Smooth muscle cell (in vitro differentiated cells): ENCODE results near the gene MEIS3. TPM values are rescaled to one million over a fixed set of nuclear protein-coding genes. Genes with fewer than 3 reads are reported as not detected.
"Not testable (repeated sequence)": the region's sequence is repeated elsewhere in the genome, so short reads cannot be mapped to it uniquely, and the experiment has no call there.

Source experiments
- DNase-seq: peaks from one replicate; lab custom pipeline; 2025; ENCODE audit not compliant: unreplicated experiment; lab: John Stamatoyannopoulos, UW
- H2AFZ ChIP-seq: fragments of 200-600 bp; sonication (generic); 2 replicates; pipeline ENCODE4 v1.6.0; 2016; ENCODE audit warnings: antibody characterized with exemption, low read depth, mild to moderate bottlenecking
- H3F3A ChIP-seq: fragments of 200-600 bp; sonication (generic); 2 replicates; pipeline ENCODE4 v1.6.0; 2017; ENCODE audit warnings: antibody characterized with exemption, low read depth
- H3K27ac ChIP-seq: fragments of 200-600 bp; sonication (generic); 2 replicates; pipeline ENCODE4 v1.5.1; 2016; ENCODE audit warnings: low read depth, mild to moderate bottlenecking
- H3K27me3 ChIP-seq: fragments of 200-600 bp; sonication (generic); 2 replicates; pipeline ENCODE4 v1.6.1; 2016; ENCODE audit warnings: low read depth, mild to moderate bottlenecking
- H3K36me3 ChIP-seq: fragments of 200-600 bp; sonication (generic); 2 replicates; pipeline ENCODE4 v1.5.1; 2016; ENCODE audit warnings: low read depth
- H3K4me1 ChIP-seq: fragments of 200-600 bp; sonication (generic); 2 replicates; pipeline ENCODE4 v1.5.1; 2016; ENCODE audit warnings: low read depth
- H3K4me2 ChIP-seq: fragments of 200-600 bp; sonication (generic); 2 replicates; pipeline ENCODE4 v1.6.0; 2016; ENCODE audit warnings: mild to moderate bottlenecking
- H3K4me3 ChIP-seq: fragments of 200-600 bp; sonication (generic); 2 replicates; pipeline ENCODE4 v1.5.1; 2016; ENCODE audit warnings: mild to moderate bottlenecking
- H3K79me2 ChIP-seq: fragments of 200-600 bp; sonication (generic); 2 replicates; pipeline ENCODE4 v1.6.0; 2016; ENCODE audit warnings: low read depth, mild to moderate bottlenecking
- H3K9ac ChIP-seq: fragments of 200-600 bp; sonication (generic); 2 replicates; pipeline ENCODE4 v1.6.0; 2016; ENCODE audit warnings: low read depth
- H3K9me3 ChIP-seq: fragments of 200-600 bp; sonication (generic); replicated peaks from 2 replicates; pipeline ENCODE4 v1.5.1; 2016; ENCODE audit warnings: low read depth
- H4K20me1 ChIP-seq: fragments of 200-600 bp; sonication (generic); 2 replicates; pipeline ENCODE4 v1.6.0; 2016; ENCODE audit warnings: low read depth
- CTCF ChIP-seq: fragments of 200-600 bp; sonication (generic); IDR thresholded peaks from 2 replicates; pipeline ENCODE4 v1.5.1; 2017; ENCODE audit warnings: borderline replicate concordance, mild to moderate bottlenecking, antibody characterized with exemption; ENCODE audit not compliant: insufficient read depth, poor library complexity, severe bottlenecking
- WGBS: methylation state at CpG from one replicate; pipeline ENCODE4 v1.1.7; 2016; ENCODE audit warnings: low lambda C conversion rate; 5-methylcytosine and 5-hydroxymethylcytosine counted together
- polyA plus RNA-seq: library from polyadenylated mRNA; unstranded; fragments of >200 nt; fragmentation: Nextera tagmentation; extraction: Ambion mirVana; gene quantifications from 2 replicates; pipeline ENCODE4 v1.2.1, GENCODE V29; 2016
- total RNA-seq: library from RNA; depleted of rRNA; stranded (reverse); fragments of >200 nt; gene quantifications from 2 replicates; pipeline ENCODE4 v1.2.3, GENCODE V29; 2014

The MEIS3 gene
- total and polyA plus RNA-seq, 2 experiments from 2014 or later, result 59.0 to 141 TPM

GRCh38 chr19:47415953-47416642 lies 3.2 kb downstream of the MEIS3 start:
- Histone ChIP-seq H2AFZ (no peak overlapping the region), H4K20me1 (peaks cover 34% of the 10 kb centered on the region), H3K4me1 (peaks cover 16% of the 10 kb centered on the region), H3K27ac (no peak overlapping the region), H3F3A (no peaks in the 10 kb centered on the region), H3K79me2 (no peaks in the 10 kb centered on the region), H3K4me3 (no peak overlapping the region), H3K36me3 (no peaks in the 10 kb centered on the region), H3K9me3 (no peaks in the 10 kb centered on the region), H3K27me3 (no peaks in the 10 kb centered on the region), H3K9ac (no peak overlapping the region), H3K4me2 (no peak overlapping the region)
- no peak for DNase-seq
- TF ChIP-seq CTCF, result no peak
- 96% methylated on average over 21 of the region's 21 CpGs for WGBS

- Histone ChIP-seq H3K9ac (no peak overlapping the region), H3K27ac (no peak overlapping the region), H3K27me3 (no peaks in the 10 kb centered on the region), H3K79me2 (no peaks in the 10 kb centered on the region), H4K20me1 (peaks cover 34% of the 10 kb centered on the region), H3K9me3 (no peaks in the 10 kb centered on the region), H3K4me1 (peaks cover 1% of the 10 kb centered on the region), H3K4me2 (no peak overlapping the region), H3F3A (no peaks in the 10 kb centered on the region), H2AFZ (no peak overlapping the region), H3K4me3 (no peak overlapping the region), H3K36me3 (no peaks in the 10 kb centered on the region)
- DNase-seq, result no peak
- no peak for TF ChIP-seq CTCF
- WGBS, result 90% methylated on average over 21 of the region's 21 CpGs
These were observed 4.9 kb downstream of the MEIS3 start for GRCh38 chr19:47414469-47414868.

GRCh38 chr19:47413941-47414340 lies 5.4 kb downstream of the MEIS3 start:
- H3K9ac ChIP-seq, result no peak overlapping the region
- H3K27ac ChIP-seq, result no peak overlapping the region
- DNase-seq, result no peak
- WGBS, result 98% methylated on average over 16 of the region's 16 CpGs
- H3K4me2 ChIP-seq, result no peak overlapping the region
- no peaks in the 10 kb centered on the region for H3K79me2 ChIP-seq
- H4K20me1 ChIP-seq, result peaks cover 34% of the 10 kb centered on the region
- no peaks in the 10 kb centered on the region for H3K4me1 ChIP-seq
- H3F3A ChIP-seq, result no peaks in the 10 kb centered on the region
- no peak overlapping the region for H2AFZ ChIP-seq
- TF ChIP-seq CTCF, result no peak
- H3K9me3 ChIP-seq, result no peaks in the 10 kb centered on the region
- H3K4me3 ChIP-seq, result no peak overlapping the region
- H3K36me3 ChIP-seq, result no peaks in the 10 kb centered on the region
- H3K27me3 ChIP-seq, result no peaks in the 10 kb centered on the region

GRCh38 chr19:47411696-47412095 lies 7.6 kb downstream of the MEIS3 start:
- not testable (repeated sequence) for H3K4me1 ChIP-seq, H3K4me2 ChIP-seq, H3F3A ChIP-seq, DNase-seq, H3K9ac ChIP-seq, H2AFZ ChIP-seq, H3K9me3 ChIP-seq, H3K27me3 ChIP-seq, H3K4me3 ChIP-seq, H3K36me3 ChIP-seq, H3K27ac ChIP-seq, H3K79me2 ChIP-seq
- 88% methylated on average over 9 of the region's 9 CpGs for WGBS
- peaks cover 21% of the 10 kb centered on the region for H4K20me1 ChIP-seq
